SU-DHL-6 (cell line): ENCODE data around the gene PLCL1.

Experiments used
- H2AFZ ChIP-seq: fragments of 200-600 bp; sonication (generic); 2 replicates; pipeline ENCODE4 v1.6.1; 2014; ENCODE audit warnings: low read depth, mild to moderate bottlenecking, moderate library complexity, mixed read lengths, antibody characterized with exemption, low read length; ENCODE audit not compliant: severe bottlenecking
- H3F3A ChIP-seq: fragments of 200-600 bp; shearing (Covaris generic); 2 replicates; pipeline ENCODE4 v1.6.0; 2016; ENCODE audit warnings: antibody characterized with exemption, mild to moderate bottlenecking; ENCODE audit not compliant: insufficient read depth
- H3K27ac ChIP-seq: fragments of 200-600 bp; sonication (generic); 2 replicates; pipeline ENCODE4 v1.5.1; 2016; ENCODE audit warnings: low read depth, mild to moderate bottlenecking, low read length, moderate library complexity, mixed read lengths
- H3K27me3 ChIP-seq: fragments of 200-600 bp; sonication (generic), shearing (Covaris generic); 2 replicates; pipeline ENCODE4 v1.6.0; 2014; ENCODE audit warnings: mild to moderate bottlenecking, low read length
- H3K36me3 ChIP-seq: fragments of 200-600 bp; sonication (generic); 2 replicates; pipeline ENCODE4 v1.6.1; 2014; ENCODE audit warnings: mild to moderate bottlenecking, low read length, mixed read lengths
- H3K4me2 ChIP-seq: fragments of 300-600, 200-600 bp; shearing (Covaris generic), sonication (generic); 2 replicates; pipeline ENCODE4 v1.6.0; 2014; ENCODE audit warnings: low read length, low read depth, mild to moderate bottlenecking; ENCODE audit not compliant: poor library complexity, severe bottlenecking
- H3K4me3 ChIP-seq: fragments of 200-600 bp; sonication (generic); 2 replicates; pipeline ENCODE4 v1.5.1; 2014; ENCODE audit warnings: antibody characterized with exemption, low read length, mild to moderate bottlenecking, mixed read lengths; ENCODE audit not compliant: insufficient read depth, poor library complexity, severe bottlenecking
- H3K79me2 ChIP-seq: fragments of 200-600 bp; sonication (generic); 2 replicates; pipeline ENCODE4 v1.6.1; 2014; ENCODE audit warnings: mild to moderate bottlenecking, low read length, moderate library complexity; ENCODE audit not compliant: insufficient read depth
- H3K9ac ChIP-seq: fragments of 200-600 bp; sonication (generic); 2 replicates; pipeline ENCODE4 v1.7.0; 2014; ENCODE audit warnings: mild to moderate bottlenecking, low read length
- H3K9me2 ChIP-seq: fragments of 200-600 bp; sonication (generic); replicated peaks from 2 replicates; pipeline ENCODE4 v1.6.1; 2014; ENCODE audit warnings: low read length; ENCODE audit not compliant: insufficient read depth
- H3K9me3 ChIP-seq: fragments of 200-600 bp; sonication (generic); 2 replicates; pipeline ENCODE4 v1.6.1; 2014; ENCODE audit warnings: low read length, mixed read lengths; ENCODE audit not compliant: insufficient read depth
- H4K20me1 ChIP-seq: fragments of 200-600 bp; sonication (generic); 2 replicates; pipeline ENCODE4 v1.6.1; 2014; ENCODE audit warnings: low read depth, mild to moderate bottlenecking, antibody characterized with exemption, low read length, moderate library complexity, mixed read lengths
- EZH2phosphoT487 ChIP-seq: fragments of 200-600 bp; sonication (generic), shearing (Covaris generic); conservative IDR thresholded peaks from 2 replicates; pipeline ENCODE4 v1.6.1; 2018; ENCODE audit warnings: mild to moderate bottlenecking, antibody characterized with exemption, low read length, moderate library complexity, mixed read lengths
- TF ChIP-seq, protein P1 (sequence below): fragments of 200-600 bp; sonication (generic); IDR thresholded peaks from one replicate; pipeline ENCODE4 v1.5.1; 2017; ENCODE audit warnings: antibody characterized with exemption, mild to moderate bottlenecking, low read length, moderate library complexity; ENCODE audit not compliant: insufficient read depth, poor library complexity, severe bottlenecking

Gene PLCL1

DNA sequence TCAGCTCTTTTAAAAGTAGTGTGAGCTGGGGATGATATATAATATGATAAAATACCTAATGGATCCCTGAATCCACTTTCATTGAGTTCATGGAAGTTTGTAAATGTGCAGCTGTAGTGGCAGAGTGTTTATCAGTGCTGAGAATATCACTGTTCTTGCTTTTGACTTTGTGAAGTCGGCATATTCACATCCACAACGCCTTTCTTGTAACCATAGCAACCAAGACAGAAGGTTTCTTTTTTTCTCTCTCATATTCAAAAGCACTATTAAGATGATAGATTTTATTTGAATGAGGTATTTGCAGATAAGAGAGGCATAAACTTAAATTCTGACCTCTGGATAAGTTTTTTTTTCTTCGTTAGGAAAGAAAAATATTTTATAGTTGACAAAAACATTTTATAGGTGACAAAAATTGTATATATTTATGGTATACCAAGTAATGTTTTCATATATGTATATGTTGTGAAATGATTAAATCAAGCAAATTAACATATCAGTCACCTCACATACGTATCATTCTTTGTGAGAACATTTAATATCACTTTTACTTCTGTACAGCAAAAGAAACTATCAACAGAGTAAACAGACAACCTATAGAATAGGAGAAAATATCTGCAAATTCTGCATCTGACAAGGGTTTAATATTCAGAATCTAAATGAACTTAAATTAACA, 130.0 kb downstream of the PLCL1 start:
- Histone ChIP-seq H3K27ac (no peak overlapping the region), H2AFZ (no peak overlapping the region), H3F3A (no peaks in the 10 kb centered on the region), H3K9me3 (no peaks in the 10 kb centered on the region), H3K4me3 (no peak overlapping the region), H3K27me3 (no peaks in the 10 kb centered on the region), H3K4me2 (no peak overlapping the region), H3K9ac (no peak overlapping the region), H3K79me2 (no peaks in the 10 kb centered on the region), H4K20me1 (no peaks in the 10 kb centered on the region), H3K9me2 (no peaks in the 10 kb centered on the region), H3K36me3 (no peaks in the 10 kb centered on the region)
- TF ChIP-seq, protein P1, sequence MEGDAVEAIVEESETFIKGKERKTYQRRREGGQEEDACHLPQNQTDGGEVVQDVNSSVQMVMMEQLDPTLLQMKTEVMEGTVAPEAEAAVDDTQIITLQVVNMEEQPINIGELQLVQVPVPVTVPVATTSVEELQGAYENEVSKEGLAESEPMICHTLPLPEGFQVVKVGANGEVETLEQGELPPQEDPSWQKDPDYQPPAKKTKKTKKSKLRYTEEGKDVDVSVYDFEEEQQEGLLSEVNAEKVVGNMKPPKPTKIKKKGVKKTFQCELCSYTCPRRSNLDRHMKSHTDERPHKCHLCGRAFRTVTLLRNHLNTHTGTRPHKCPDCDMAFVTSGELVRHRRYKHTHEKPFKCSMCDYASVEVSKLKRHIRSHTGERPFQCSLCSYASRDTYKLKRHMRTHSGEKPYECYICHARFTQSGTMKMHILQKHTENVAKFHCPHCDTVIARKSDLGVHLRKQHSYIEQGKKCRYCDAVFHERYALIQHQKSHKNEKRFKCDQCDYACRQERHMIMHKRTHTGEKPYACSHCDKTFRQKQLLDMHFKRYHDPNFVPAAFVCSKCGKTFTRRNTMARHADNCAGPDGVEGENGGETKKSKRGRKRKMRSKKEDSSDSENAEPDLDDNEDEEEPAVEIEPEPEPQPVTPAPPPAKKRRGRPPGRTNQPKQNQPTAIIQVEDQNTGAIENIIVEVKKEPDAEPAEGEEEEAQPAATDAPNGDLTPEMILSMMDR = no peak
- no peak for TF ChIP-seq EZH2phosphoT487

DNA sequence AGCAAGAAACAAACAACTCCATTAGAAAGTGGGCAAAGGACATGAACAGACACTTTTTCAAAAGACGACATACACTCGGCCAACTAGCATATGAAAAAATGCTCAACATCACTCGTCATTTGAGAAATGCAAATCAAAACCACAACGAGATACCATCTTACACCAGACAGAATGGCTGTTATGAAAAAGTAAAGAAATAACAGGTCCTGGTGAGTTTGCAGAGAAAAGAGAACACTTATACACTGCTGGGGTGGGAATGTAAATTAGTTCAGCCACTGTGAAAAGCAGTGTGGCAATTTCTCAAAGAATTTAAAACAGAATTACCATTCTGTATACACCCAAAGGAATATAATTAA, 130.5 kb downstream of the PLCL1 start:
- H3K9me2 ChIP-seq = no peaks in the 10 kb centered on the region
- H3K27me3 ChIP-seq = no peaks in the 10 kb centered on the region
- H3K27ac ChIP-seq = no peak overlapping the region
- H3K9me3 ChIP-seq = no peaks in the 10 kb centered on the region
- H3K4me2 ChIP-seq = no peak overlapping the region
- TF ChIP-seq, protein P1 = no peak
- no peak for TF ChIP-seq EZH2phosphoT487
- H2AFZ ChIP-seq = no peak overlapping the region
- no peaks in the 10 kb centered on the region for H3K79me2 ChIP-seq
- no peak overlapping the region for H3K9ac ChIP-seq
- no peak overlapping the region for H3K4me3 ChIP-seq
- no peaks in the 10 kb centered on the region for H3K36me3 ChIP-seq
- no peaks in the 10 kb centered on the region for H4K20me1 ChIP-seq
- no peaks in the 10 kb centered on the region for H3F3A ChIP-seq

DNA sequence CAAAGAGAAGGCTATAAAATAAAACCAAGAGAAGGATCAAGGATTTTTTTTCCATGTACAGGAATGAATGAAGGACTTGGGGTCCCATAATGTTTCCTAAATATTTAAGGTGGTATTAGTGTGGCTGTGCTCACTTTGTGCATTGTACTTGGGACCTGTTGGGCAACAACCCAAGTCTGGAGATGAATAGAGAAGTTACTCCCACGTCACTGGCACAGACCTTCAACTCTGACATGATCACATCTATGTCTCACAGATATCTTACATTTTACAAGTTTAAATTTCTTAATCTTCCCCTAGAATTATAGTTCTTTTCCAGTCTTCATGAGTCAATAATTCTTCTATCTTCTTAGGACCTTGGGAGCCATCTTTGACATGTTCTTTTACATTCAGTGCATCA, 133.4 kb downstream of the PLCL1 start:
- Histone ChIP-seq H3F3A (no peaks in the 10 kb centered on the region), H3K9ac (no peak overlapping the region), H3K4me3 (no peak overlapping the region), H3K9me3 (no peaks in the 10 kb centered on the region), H3K4me2 (no peak overlapping the region), H3K79me2 (no peaks in the 10 kb centered on the region), H3K27ac (no peak overlapping the region), H4K20me1 (no peaks in the 10 kb centered on the region), H2AFZ (no peak overlapping the region), H3K9me2 (no peaks in the 10 kb centered on the region), H3K27me3 (no peaks in the 10 kb centered on the region), H3K36me3 (no peaks in the 10 kb centered on the region)
- TF ChIP-seq EZH2phosphoT487 = no peak
- TF ChIP-seq, protein P1 = no peak
